GM21447 (cell line): ENCODE data around the gene GBP4.
"Not testable (repeated sequence)": the region's sequence is repeated elsewhere in the genome, so short reads cannot be mapped to it uniquely, and the experiment has no call there.

Source experiments
- ATAC-seq: cut with Tn5 transposase; IDR thresholded peaks from one replicate; pipeline ENCODE4 v1.9.1; 2021; ENCODE audit not compliant: unreplicated experiment

GBP4 gene, protein sequence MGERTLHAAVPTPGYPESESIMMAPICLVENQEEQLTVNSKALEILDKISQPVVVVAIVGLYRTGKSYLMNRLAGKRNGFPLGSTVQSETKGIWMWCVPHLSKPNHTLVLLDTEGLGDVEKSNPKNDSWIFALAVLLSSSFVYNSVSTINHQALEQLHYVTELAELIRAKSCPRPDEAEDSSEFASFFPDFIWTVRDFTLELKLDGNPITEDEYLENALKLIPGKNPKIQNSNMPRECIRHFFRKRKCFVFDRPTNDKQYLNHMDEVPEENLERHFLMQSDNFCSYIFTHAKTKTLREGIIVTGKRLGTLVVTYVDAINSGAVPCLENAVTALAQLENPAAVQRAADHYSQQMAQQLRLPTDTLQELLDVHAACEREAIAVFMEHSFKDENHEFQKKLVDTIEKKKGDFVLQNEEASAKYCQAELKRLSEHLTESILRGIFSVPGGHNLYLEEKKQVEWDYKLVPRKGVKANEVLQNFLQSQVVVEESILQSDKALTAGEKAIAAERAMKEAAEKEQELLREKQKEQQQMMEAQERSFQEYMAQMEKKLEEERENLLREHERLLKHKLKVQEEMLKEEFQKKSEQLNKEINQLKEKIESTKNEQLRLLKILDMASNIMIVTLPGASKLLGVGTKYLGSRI

DNA sequence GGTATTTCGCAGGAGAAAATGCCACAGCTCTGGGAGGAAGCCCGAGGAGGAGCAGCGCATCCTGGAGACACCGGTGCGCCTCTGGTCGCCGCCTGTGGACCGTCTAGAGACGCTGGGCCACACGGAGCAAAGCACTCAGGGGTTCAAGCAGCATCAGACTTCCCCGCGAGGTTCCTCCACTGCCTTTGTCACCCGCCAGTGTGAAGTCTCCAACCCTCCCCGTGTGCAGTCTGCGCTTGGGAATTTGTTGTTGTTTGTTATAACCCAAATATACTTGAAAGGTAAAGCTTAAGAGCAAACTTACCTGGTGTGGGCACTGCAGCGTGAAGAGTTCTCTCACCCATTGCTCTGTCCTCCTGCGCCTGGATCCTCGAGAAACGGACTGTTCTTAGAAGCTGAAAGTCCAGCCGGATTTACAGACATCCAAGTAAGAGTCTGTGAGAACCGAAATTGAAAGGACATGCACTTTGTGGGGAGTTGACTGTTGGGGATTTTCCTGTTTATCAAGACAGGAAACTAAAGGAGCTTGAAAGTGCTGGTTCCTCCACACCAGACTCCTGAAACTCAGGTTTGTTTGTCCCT, at the start of gene GBP4:
Gene GBP4 (minus strand): TSS at position 452 of the 582 bp plus-strand sequence. CDS start 108 bp downstream, at position 344.
- ATAC-seq, result peak; percentile 59

DNA sequence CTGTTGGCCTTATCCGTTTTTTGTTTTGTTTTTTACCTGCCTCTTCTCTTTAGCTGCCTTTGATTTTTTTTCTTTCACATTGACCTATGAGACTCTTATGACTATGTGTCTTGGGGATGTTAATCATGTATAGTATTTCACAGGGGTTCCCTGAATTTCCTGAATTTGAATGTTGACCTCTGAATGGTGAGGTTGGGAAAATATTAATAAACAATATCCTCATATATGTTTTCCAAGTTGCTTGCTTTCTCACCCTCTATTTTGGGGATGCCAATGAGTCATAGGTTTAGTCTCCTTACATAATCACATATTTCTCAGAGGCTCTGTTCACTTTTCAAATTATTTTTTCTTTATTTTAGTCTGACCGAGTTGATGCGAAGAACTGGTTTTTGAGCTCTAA, 44.3 kb upstream of the GBP4 start:
- ATAC-seq, result no peak

DNA sequence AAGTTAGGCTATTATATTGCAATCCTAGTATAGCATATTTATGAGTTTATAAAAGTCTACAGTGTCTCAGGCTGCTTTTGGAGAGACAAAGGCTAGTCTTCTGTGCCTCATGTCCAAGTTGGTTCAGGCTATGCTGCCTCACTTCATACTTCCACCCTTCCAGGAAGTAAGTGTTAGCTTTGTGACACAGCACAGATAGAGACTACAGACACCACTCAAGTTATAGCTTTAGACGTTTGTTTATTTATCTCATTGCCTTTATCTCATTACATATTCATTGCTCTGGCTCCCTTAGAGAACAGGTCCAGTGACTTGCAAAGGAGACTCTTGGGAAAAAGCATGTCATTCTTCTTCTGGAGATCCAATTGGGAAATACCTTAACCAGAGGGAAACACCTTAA, 22.6 kb upstream of the GBP4 start:
- ATAC-seq, result no peak

DNA sequence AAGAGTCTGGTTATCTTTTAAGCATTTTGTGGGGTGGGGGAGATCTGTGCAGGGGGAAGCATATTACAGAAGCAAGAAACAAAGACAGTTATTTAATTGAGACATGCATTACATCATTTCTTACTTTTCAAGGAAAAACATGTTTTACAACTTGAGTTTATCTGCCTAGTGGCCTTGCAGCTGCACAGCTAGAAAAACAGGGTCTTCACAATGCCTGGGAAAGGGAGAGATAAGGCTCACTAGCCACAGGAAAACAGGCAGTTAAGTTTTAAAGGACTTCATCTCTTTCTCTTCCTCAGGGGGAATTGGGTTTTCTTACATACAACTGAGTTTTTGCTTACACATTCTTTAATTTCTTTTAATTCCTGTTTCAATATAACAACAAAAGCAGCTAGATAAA, 21.1 kb upstream of the GBP4 start:
- ATAC-seq, result not testable (repeated sequence)

DNA sequence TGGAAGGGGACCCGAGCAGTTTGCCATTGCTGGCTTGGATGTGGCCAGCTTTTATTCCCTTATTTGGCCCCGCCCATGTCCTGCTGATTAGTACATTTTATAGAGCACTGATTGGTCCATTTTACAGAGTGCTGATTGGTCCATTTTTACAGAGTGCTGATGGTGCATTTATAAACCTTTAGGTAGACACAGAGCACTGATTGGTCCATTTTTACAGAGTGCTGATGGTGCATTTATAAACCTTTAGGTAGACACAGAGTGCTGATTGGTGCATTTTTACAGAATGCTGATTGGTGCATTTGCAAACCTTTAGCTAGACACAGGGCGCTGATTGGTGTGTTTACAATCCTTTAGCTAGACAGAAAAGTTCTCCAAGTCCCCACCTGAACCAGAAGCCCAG, 20.2 kb upstream of the GBP4 start:
- ATAC-seq, result not testable (repeated sequence)

DNA sequence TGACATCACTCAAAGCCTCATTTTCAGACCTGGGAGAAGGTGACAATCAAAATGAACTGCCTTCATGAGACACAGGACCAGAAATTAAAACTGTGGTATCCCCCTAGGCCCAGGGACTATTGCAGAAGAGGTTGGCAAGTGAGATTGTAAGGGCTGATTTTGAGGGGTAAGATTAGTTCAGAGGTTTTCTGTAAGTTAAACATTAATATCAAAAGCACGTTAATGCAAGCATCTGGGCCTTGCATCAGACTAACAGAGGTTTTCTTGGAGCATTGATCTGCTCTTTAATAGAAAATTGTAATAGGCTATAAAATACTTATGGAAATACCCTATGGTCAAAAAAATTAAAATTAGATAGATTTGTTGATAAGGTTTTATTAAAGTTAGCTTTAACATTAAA, 14.6 kb upstream of the GBP4 start:
- no peak for ATAC-seq

DNA sequence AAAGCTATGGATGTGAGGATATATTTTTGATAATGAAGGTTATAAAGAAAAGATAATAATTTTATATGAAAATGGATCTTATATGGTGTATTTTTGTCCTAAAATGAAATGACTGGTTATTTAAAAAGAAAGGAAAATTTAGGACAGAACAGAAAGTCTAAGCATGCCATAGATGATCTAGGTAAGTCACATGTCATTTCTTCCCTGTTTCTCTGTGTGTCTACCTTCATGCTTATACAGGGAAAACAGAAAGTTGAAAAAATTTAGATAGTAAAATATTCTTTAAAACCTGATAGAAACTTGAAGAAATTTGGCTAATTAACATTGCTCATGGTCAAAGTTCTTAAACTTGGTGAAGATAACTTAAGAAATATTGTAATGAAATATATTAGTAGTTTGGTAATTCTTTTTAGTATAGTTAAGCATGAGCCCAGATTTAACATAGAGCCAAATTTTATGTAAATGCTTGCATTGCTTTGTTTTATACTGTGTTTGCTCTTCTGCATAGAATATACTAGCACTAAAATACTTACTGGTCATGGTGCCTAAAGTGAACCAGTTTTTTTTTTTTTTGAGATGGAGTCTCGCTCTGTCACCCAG, 12.4 kb upstream of the GBP4 start:
- no peak for ATAC-seq

DNA sequence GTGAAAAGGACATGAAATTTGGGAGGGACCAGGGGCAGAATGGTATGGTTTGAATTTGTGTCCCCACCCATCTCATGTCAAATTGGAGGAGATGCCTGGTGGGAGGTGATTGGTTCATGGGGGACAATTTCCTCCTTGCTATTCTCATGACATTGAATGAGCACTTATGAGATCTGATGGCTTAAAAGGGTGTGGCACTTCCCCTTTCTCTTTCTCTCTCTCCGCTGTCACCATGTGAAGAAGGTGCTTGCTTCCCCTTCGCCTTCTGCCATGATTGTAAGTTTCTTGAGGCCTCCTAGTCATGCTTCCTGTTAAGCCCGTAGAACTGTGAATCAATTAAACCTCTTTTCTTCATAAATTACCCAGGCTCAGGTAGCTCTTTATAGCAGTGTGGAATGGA, 7.6 kb upstream of the GBP4 start:
- ATAC-seq, result no peak

DNA sequence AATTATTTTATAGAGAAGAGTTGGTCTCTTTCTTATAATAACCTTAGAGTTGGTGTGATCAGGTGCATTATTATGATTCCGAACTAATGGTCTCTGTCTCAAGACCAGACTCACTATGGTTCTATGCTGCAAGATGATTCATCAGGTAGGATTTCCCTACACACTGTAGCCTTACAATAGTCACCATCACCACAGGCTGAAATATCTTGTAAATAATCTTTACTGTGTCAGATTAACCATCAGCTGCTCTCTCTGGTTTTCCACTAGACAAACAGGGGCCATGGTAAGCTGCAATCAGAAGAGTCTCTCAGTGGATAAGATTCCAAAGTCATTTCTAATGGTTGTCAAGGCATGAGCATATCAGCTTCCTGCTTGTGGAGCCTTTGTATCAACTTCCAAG, 4.4 kb upstream of the GBP4 start:
- no peak for ATAC-seq

DNA sequence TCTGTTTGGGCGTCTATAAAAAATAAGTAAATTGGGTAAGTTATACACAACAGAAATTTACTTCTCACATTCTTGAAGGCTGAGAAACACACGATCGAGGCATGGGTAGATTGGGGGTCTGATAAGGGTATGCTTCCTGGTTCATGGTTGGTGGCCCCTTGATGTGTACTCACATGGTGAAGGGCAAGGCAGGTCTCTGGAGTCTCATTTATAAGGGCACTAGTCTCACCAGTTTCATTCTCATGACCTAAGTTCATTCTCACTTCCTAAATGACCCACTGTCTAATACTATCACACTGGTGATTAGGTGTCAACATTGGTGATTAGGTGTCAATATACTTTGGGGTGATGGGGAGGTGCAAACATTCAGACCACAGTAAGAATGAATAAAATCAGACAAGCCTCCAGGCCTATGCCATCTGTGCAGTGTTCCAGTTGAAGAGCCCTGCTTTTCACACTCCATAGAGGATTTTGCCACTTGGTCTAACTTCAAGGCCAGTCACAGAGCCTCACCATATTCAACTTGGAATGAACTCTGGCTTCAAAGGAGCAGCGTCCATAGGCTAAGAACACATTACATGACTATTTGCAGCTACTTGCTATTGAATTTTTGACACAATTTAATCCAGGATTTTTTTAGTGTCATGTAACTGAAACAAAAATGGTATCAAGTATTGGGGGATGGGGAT, 2.5 kb upstream of the GBP4 start:
- peak; percentile 70 for ATAC-seq

DNA sequence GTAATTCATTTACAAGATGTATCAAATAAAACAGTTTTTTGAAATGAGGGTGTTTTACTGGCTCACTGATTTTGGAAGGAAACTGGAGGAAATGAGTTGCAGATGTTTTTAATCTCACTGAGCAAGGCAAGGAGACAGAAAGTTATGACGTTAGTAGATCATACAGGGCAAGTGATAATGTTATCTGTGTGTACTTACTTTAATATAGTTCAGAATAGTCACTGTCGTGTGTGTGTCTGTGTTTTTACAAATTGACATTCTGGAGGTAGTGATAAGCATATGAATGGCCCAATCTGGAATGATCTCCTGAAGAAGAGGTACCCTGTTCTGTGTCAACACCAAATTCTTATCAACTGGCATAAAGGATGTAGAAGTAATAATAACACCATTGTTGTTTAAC, 1.9 kb upstream of the GBP4 start:
- no peak for ATAC-seq

DNA sequence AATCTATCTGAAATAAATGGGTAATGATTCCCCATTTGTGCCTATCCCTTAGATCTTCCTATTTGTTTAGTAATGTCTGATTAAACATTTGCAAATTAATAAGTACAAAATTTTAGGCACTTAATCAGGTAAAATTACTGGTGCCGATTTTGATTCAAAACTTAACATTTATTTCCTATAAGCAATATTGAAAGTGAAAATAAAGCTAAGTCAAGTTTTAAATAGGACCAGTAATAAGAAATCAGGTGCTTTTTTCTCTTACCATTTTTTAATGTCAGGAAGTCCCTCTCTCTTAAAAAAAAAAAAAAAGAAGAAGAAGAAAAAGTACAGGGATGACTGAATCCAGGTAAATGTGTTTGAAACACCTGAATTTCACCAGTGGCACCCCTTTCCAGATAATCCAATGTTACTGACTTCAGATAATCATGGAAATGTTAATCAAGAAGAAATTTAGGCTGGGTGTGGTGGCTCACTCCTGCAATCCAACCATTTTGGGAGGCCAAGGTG, 836 bp upstream of the GBP4 start:
- ATAC-seq, result no peak

DNA sequence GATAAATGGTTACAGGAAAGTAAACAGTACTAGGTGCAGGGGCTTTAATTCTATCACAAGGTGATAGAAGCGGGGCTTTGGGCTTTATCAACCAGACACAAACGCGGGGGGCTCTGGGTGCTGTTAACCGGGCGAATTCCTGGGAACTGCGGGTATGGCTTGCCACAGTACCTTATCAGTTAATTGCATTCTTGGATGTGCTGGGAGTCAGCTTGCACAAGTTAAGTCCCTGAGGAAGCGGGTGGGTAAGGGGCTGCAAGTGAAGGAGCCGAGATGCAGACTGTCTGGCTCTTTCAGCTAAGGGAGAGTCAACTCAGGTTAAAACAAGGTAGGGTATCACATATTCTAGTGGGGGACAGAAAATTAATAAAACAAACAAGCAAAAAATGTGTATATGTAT, 661 bp downstream of the GBP4 start:
- no peak for ATAC-seq

DNA sequence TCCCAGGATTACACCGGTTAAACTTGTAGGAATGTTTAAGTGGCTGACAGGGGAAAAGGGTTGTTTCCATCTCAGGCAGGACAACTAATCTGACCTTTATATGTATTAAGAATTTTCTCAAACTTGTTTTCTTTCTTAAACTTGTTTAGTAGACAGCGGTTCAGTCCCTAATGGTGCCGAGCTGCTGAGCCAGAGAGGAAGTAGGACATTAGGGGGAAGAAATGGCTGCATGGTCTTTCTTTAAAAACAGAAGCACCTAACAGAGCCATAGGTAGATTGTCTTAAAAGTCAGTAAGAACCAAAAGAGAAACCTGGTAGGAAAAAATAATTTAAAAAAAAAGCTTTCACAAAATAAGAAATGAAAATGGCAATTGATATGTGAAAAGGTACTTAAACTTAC, 3.3 kb downstream of the GBP4 start:
- no peak for ATAC-seq

DNA sequence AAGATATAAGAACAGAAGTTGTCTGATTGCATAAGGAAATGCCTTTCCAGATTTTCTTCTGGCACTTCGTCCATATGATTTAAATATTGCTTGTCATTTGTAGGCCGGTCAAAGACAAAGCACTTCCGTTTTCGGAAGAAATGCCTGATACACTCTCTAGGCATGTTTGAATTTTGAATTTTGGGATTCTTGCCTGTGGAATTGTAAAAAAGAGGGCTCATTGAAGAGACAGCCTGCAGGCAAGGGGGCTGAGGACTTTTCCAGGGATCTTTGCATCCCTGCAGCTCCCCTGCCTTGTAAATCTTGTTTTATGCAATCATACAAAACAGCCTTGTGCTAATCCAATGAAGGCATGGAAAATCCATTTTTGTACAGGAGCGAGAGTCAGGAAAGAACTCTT, 7.4 kb downstream of the GBP4 start:
- ATAC-seq, result no peak

DNA sequence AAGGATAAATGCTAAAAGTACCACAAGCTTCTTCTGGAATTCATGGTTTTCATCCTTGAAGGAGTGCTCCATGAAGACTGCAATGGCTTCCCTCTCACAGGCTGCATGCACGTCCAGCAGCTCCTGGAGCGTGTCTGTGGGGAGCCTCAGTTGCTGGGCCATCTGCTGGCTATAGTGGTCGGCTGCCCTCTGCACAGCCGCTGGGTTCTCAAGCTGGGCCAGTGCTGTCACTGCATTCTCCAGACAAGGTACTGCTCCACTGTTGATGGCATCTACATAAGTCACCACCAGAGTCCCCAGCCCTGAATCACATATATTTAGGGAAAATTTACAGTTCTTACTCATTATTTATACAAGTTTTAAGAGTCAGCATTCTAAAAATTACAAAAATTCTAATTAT, 8.7 kb downstream of the GBP4 start:
- no peak for ATAC-seq

DNA sequence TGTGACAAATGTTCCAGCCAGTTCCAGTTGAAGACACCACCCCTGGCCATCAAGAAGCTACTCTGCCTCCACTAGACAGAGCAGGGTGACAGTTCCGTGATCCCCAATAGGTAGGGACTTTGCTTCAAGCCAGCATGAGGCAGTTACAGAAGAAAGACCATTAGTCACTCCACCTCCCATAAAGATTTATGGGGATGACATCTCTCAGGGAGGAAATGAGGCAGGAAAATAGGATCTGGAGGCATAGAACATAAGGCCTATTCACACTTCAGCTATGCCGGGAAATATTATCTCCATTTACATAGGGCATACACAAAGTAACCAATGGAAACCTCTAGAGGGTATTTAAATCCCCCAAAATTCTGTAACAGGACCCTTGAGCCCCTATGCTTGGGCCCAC, 19.4 kb downstream of the GBP4 start:
- ATAC-seq, result no peak

DNA sequence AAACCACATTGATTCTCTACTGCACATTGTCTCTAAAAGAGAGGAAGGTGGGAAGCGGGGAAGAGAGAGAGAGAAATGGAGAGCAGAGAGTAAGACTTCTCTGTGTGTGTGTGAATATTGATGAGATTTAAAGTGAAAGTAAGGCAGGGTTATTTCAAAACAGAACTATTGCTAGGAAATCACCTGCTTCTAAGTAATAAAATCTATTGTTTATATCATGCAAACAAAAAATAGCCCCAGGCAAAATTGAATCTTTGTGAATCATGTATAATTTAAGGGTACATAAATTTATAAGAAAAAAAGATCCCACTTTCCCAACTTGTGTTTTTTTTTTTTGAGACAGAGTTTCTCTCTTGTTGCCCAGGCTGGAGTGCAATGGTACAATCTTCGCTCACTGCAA, 21.8 kb downstream of the GBP4 start:
- ATAC-seq, result no peak

DNA sequence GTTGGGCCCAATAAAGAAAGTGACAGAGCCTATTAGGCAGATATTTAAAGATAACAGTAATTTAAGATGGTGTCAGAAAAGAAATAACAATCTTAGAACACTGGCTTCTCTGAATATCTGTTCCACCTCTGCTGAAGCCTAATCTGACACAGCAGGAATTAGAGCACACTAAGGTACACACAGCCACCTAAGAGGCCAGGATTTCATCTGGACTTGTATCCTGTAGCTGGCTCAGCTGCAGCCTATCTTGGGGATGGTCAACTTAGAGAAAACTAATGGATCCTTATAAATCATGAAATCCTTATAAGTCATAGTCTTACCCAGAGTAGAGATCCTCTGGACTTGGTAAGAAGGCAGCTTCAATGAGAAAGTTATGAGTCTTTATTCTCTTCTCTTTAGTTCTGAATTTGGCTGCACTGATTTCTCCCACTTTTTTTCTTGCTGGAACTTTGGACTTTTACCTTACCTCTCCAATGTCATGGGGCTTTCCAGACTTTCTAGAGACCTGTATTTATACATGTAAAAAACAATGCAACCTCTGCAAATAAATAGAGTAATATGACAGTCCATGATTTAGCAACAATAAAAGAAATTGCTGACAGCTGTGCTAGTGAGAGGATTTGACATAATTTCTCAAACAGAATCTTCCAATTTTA, 23.0 kb downstream of the GBP4 start, which contains the start of gene GBP7:
Gene GBP7 (minus strand): TSS at position 403 of the 656 bp plus-strand sequence. CDS start 4,068 bp downstream, outside the sequence.
- no peak for ATAC-seq

DNA sequence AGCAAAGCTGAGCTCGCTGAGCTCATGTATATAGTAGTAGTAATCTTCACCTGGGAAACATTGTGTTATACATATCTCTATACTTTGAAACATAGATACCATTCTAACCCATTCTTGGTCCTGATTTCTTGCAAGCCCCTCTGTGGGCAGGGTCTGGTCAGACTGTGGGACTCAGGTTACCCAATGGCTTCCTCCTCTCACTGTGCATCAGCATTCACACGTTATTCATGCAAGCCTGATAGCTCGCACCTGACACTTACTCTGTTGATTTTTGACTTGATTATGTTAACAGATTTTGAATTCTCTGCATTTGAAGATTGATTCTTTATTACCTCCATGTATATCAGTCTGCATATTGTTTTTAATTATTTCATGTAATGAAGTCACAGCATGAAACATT, 24.3 kb downstream of the GBP4 start:
- ATAC-seq, result no peak
